H9 (cell line): Measurements from ENCODE around the gene CTNNA3. TPM values are rescaled to one million over a fixed set of nuclear protein-coding genes. Genes with fewer than 3 reads are reported as not detected.

Source experiments
- DNase-seq: peaks from one replicate; pipeline ENCODE4 v3.0.0-alpha.2; 2017
- H2AFZ ChIP-seq: one replicate; pipeline ENCODE4 v1.6.1; 2013; ENCODE audit warnings: mild to moderate bottlenecking, low read length, control low read depth, moderate library complexity
- H2AK5ac ChIP-seq: 2 replicates; pipeline ENCODE4 v1.6.1; 2013; ENCODE audit warnings: low read length, control low read depth, mixed read lengths; ENCODE audit not compliant: insufficient read length
- H2BK120ac ChIP-seq: one replicate; pipeline ENCODE4 v1.6.1; 2013; ENCODE audit warnings: low read depth, mild to moderate bottlenecking, low read length, control low read depth, inconsistent platforms; ENCODE audit not compliant: poor library complexity, severe bottlenecking
- H2BK12ac ChIP-seq: 2 replicates; pipeline ENCODE4 v1.6.1; 2013; ENCODE audit warnings: low read length, control low read depth, mixed read lengths, low read depth; ENCODE audit not compliant: insufficient read length
- H2BK15ac ChIP-seq: 2 replicates; pipeline ENCODE4 v1.6.1; 2013; ENCODE audit warnings: low read depth, low read length, control low read depth
- H2BK20ac ChIP-seq: one replicate; pipeline ENCODE4 v1.6.1; 2013; ENCODE audit warnings: low read depth, mild to moderate bottlenecking, low read length, control low read depth, inconsistent platforms; ENCODE audit not compliant: poor library complexity, severe bottlenecking
- H2BK5ac ChIP-seq: 2 replicates; pipeline ENCODE4 v1.6.1; 2013; ENCODE audit warnings: low read length, control low read depth, mixed read lengths; ENCODE audit not compliant: insufficient read length
- H3K14ac ChIP-seq: 2 replicates; pipeline ENCODE4 v1.6.1; 2013; ENCODE audit warnings: low read length, control low read depth; ENCODE audit not compliant: insufficient read depth
- H3K18ac ChIP-seq: 2 replicates; pipeline ENCODE4 v1.6.1; 2013; ENCODE audit warnings: low read depth, mild to moderate bottlenecking, mixed read lengths, low read length, control low read depth; ENCODE audit not compliant: insufficient read length
- H3K23ac ChIP-seq: 2 replicates; pipeline ENCODE4 v1.6.1; 2013; ENCODE audit warnings: low read length, control low read depth, mixed read lengths, low read depth; ENCODE audit not compliant: insufficient read length
- H3K23me2 ChIP-seq: 2 replicates; pipeline ENCODE4 v1.6.1; 2013; ENCODE audit warnings: low read depth, mild to moderate bottlenecking, mixed read lengths, low read length, control low read depth; ENCODE audit not compliant: insufficient read length, poor library complexity, severe bottlenecking
- H3K27ac ChIP-seq: 2 replicates; pipeline ENCODE4 v1.5.1; 2013; ENCODE audit warnings: low read length, control low read depth, mixed read lengths, low read depth; ENCODE audit not compliant: insufficient read length
- H3K27me3 ChIP-seq: 2 replicates; pipeline ENCODE4 v1.6.1; 2013; ENCODE audit warnings: low read length, control low read depth, inconsistent platforms; ENCODE audit not compliant: insufficient read depth
- H3K4ac ChIP-seq: 2 replicates; pipeline ENCODE4 v1.6.1; 2013; ENCODE audit warnings: low read depth, mild to moderate bottlenecking, control low read depth, inconsistent platforms, low read length, moderate library complexity
- H3K4me1 ChIP-seq: 2 replicates; pipeline ENCODE4 v1.6.1; 2013; ENCODE audit warnings: low read length, control low read depth, inconsistent platforms; ENCODE audit not compliant: insufficient read depth
- H3K4me2 ChIP-seq: 2 replicates; pipeline ENCODE4 v1.6.1; 2013; ENCODE audit warnings: low read length, control low read depth, mixed read lengths; ENCODE audit not compliant: insufficient read length, insufficient read depth
- H3K56ac ChIP-seq: 2 replicates; pipeline ENCODE4 v1.6.1; 2013; ENCODE audit warnings: low read depth, mild to moderate bottlenecking, mixed read lengths, low read length, control low read depth; ENCODE audit not compliant: insufficient read length
- H3K79me1 ChIP-seq: 2 replicates; pipeline ENCODE4 v1.6.1; 2013; ENCODE audit warnings: low read depth, mild to moderate bottlenecking, moderate library complexity, low read length, control low read depth, inconsistent platforms; ENCODE audit not compliant: insufficient read depth, poor library complexity, severe bottlenecking
- H3K79me2 ChIP-seq: 2 replicates; pipeline ENCODE4 v1.6.1; 2013; ENCODE audit warnings: low read length, control low read depth, inconsistent platforms; ENCODE audit not compliant: insufficient read depth
- H3K9ac ChIP-seq: 2 replicates; pipeline ENCODE4 v1.6.1; 2013; ENCODE audit warnings: low read length, control low read depth, mixed read lengths; ENCODE audit not compliant: insufficient read length; ENCODE audit errors: extremely low read depth
- H3K9me3 ChIP-seq: one replicate; pipeline ENCODE4 v1.6.1; 2013; ENCODE audit warnings: low read depth, low read length, inconsistent platforms; ENCODE audit not compliant: control insufficient read depth
- H3T11ph ChIP-seq: one replicate; pipeline ENCODE4 v1.6.1; 2013; ENCODE audit warnings: mild to moderate bottlenecking, low read length, control low read depth, inconsistent platforms
- H4K20me1 ChIP-seq: one replicate; pipeline ENCODE4 v1.6.1; 2013; ENCODE audit not compliant: control insufficient read depth, insufficient read length, insufficient read depth
- H4K5ac ChIP-seq: 2 replicates; pipeline ENCODE4 v1.6.1; 2013; ENCODE audit warnings: low read depth, mild to moderate bottlenecking, mixed read lengths, low read length, control low read depth; ENCODE audit not compliant: insufficient read length
- H4K8ac ChIP-seq: replicated peaks from 2 replicates; pipeline ENCODE4 v1.6.1; 2013; ENCODE audit warnings: low read length, control low read depth, mixed read lengths, low read depth; ENCODE audit not compliant: insufficient read length
- H4K91ac ChIP-seq: 2 replicates; pipeline ENCODE4 v1.6.1; 2013; ENCODE audit warnings: low read depth, mild to moderate bottlenecking, moderate library complexity, mixed read lengths, low read length, control low read depth; ENCODE audit not compliant: insufficient read length
- H3K27ac Mint-ChIP-seq, 3 experiments: 2 replicates in 2 of 3; 3 replicates in 1 of 3; pipeline ENCODE4 v1.8.0; 2020 to 2021; ENCODE audit warnings: mixed read lengths in 3 of 3, mild to moderate bottlenecking in 1 of 3, moderate library complexity in 1 of 3
- H3K27me3 Mint-ChIP-seq: 2 replicates; pipeline ENCODE4 v1.8.0; 2021; ENCODE audit warnings: low read depth, mild to moderate bottlenecking, moderate library complexity, mixed read lengths
- H3K36me3 Mint-ChIP-seq, 3 experiments: 2 replicates in 2 of 3; 3 replicates in 1 of 3; pipeline ENCODE4 v1.8.0; 2020 to 2021; ENCODE audit warnings: low read depth in 3 of 3, mixed read lengths in 3 of 3; ENCODE audit not compliant: insufficient read depth in 1 of 3
- H3K4me1 Mint-ChIP-seq, 2 experiments: 2 replicates each; pipeline ENCODE4 v1.8.0; 2020; ENCODE audit warnings: mixed read lengths in 2 of 2
- H3K4me3 Mint-ChIP-seq, 2 experiments: 2 replicates in 1 of 2; 3 replicates in 1 of 2; pipeline ENCODE4 v1.8.0; 2020 to 2021; ENCODE audit warnings: mild to moderate bottlenecking in 2 of 2, mixed read lengths in 2 of 2, moderate library complexity in 1 of 2
- H3K9me3 Mint-ChIP-seq, 2 experiments: 2 replicates in 1 of 2; 3 replicates in 1 of 2; pipeline ENCODE4 v1.8.0; 2020; ENCODE audit warnings: mild to moderate bottlenecking in 2 of 2, mixed read lengths in 2 of 2, moderate library complexity in 1 of 2
- WGBS: extraction: QIAGEN DNeasy Blood & Tissue Kit; methylation state at CpG from one replicate; pipeline ENCODE4 v1.1.7; 2013; ENCODE audit warnings: missing lambda C conversion rate, low lambda C conversion rate, mixed read lengths; ENCODE audit not compliant: insufficient read length; ENCODE audit errors: extremely low coverage; 5-methylcytosine and 5-hydroxymethylcytosine counted together
- total RNA-seq: library from RNA; stranded (reverse); gene quantifications from 2 replicates; pipeline ENCODE4 v1.2.1, GENCODE V29; 2021
- TF ChIP-seq, protein P1 (sequence below): fragments of 200-600 bp; sonication (generic); conservative IDR thresholded peaks from 3 replicates; pipeline ENCODE4 v1.8.0; 2021; ENCODE audit warnings: antibody characterized with exemption, mild to moderate bottlenecking

CTNNA3 gene
- total RNA-seq, 1 experiment from 2014 or later, result 3.3 TPM

DNA sequence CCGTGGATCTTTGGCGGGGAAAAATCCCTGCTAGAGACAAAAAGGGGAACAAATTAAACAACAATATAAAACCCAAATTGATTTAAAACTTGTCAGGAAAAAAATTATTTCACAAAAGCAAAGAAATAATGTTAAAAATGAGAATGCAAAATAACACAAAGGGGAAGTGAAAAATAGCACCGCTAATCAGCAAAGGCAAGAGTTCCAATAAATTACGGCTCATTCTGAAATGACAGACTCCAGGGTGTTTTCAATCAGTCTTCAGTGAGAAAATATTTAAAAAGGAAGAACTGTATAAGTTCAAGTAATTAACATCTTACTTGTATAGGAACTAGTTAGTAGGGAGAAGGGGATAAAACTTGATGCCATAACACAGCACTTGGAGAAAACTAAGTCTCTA is 433.3 kb downstream of the CTNNA3 start:
- no peaks in the 10 kb centered on the region for H4K20me1 ChIP-seq
- H2BK5ac ChIP-seq, result no peak overlapping the region
- H3K27me3 Mint-ChIP-seq, result no peaks in the 10 kb centered on the region
- no peak overlapping the region for H4K5ac ChIP-seq
- H3K27ac ChIP-seq, result no peak overlapping the region
- H3K79me2 ChIP-seq, result no peaks in the 10 kb centered on the region
- no peaks in the 10 kb centered on the region for H3K27me3 ChIP-seq
- no peaks in the 10 kb centered on the region for H3K9me3 Mint-ChIP-seq
- H3K36me3 Mint-ChIP-seq, result no peaks in the 10 kb centered on the region
- H3K9ac ChIP-seq, result no peak overlapping the region
- TF ChIP-seq, protein P1, sequence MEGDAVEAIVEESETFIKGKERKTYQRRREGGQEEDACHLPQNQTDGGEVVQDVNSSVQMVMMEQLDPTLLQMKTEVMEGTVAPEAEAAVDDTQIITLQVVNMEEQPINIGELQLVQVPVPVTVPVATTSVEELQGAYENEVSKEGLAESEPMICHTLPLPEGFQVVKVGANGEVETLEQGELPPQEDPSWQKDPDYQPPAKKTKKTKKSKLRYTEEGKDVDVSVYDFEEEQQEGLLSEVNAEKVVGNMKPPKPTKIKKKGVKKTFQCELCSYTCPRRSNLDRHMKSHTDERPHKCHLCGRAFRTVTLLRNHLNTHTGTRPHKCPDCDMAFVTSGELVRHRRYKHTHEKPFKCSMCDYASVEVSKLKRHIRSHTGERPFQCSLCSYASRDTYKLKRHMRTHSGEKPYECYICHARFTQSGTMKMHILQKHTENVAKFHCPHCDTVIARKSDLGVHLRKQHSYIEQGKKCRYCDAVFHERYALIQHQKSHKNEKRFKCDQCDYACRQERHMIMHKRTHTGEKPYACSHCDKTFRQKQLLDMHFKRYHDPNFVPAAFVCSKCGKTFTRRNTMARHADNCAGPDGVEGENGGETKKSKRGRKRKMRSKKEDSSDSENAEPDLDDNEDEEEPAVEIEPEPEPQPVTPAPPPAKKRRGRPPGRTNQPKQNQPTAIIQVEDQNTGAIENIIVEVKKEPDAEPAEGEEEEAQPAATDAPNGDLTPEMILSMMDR, result no peak
- H2AFZ ChIP-seq, result no peak overlapping the region
- no peak overlapping the region for H3K4ac ChIP-seq
- H3K79me1 ChIP-seq, result no peaks in the 10 kb centered on the region
- H3K23ac ChIP-seq, result no peak overlapping the region
- H3K14ac ChIP-seq, result no peak overlapping the region
- H3K23me2 ChIP-seq, result no peaks in the 10 kb centered on the region
- WGBS, result no CpG with 5 or more reads among the region's 4 CpGs
- H2BK15ac ChIP-seq, result no peak overlapping the region
- H2BK120ac ChIP-seq, result no peak overlapping the region
- no peak overlapping the region for H3K4me3 Mint-ChIP-seq
- no peak overlapping the region for H2BK20ac ChIP-seq
- no peak for DNase-seq
- no peak overlapping the region for H3K18ac ChIP-seq
- no peak overlapping the region for H2AK5ac ChIP-seq
- no peak overlapping the region for H3K4me2 ChIP-seq
- H4K8ac ChIP-seq, result no peak overlapping the region
- no peak overlapping the region for H3K27ac Mint-ChIP-seq
- no peak overlapping the region for H2BK12ac ChIP-seq
- no peak overlapping the region for H3T11ph ChIP-seq
- no peak overlapping the region for H4K91ac ChIP-seq
- no peaks in the 10 kb centered on the region for H3K9me3 ChIP-seq
- H3K4me1 Mint-ChIP-seq, result peaks cover 0 to 3% of the 10 kb centered on the region in 2 experiments; a peak in 1 of 4 replicates
- no peak overlapping the region for H3K56ac ChIP-seq
- H3K4me1 ChIP-seq, result no peaks in the 10 kb centered on the region
